SK-N-MC (cell line): ENCODE results near the gene UBXN11.

Experiments
- DNase-seq: peaks from one replicate; pipeline ENCODE4 v3.0.0-alpha.2; 2011; ENCODE audit warnings: low read depth, low spot score
- H3K27ac ChIP-seq: fragments of 200-600 bp; sonication (generic); 2 replicates; pipeline ENCODE4 v1.5.1; 2016; ENCODE audit warnings: mixed run types
- H3K36me3 ChIP-seq: fragments of 200-600 bp; sonication (generic); 2 replicates; pipeline ENCODE4 v1.6.1; 2017; ENCODE audit warnings: antibody characterized with exemption, low read length, mixed read lengths; ENCODE audit not compliant: insufficient read depth
- H3K4me3 ChIP-seq: fragments of 200-600 bp; sonication (generic); 2 replicates; pipeline ENCODE4 v1.5.1; 2016
- H3K9ac ChIP-seq: fragments of 200-600 bp; sonication (generic); 2 replicates; pipeline ENCODE4 v1.8.0; 2017; ENCODE audit warnings: mixed run types, mixed read lengths; ENCODE audit not compliant: insufficient read length
- H3K9me3 ChIP-seq: fragments of 200-600 bp; sonication (generic); 2 replicates; pipeline ENCODE4 v1.6.1; 2017; ENCODE audit warnings: low read depth, mild to moderate bottlenecking, antibody characterized with exemption, low read length, moderate library complexity, mixed read lengths
- EZH2 ChIP-seq: fragments of 200-600 bp; sonication (generic); IDR thresholded peaks from one replicate; pipeline ENCODE4 v1.6.1; 2017; ENCODE audit warnings: antibody characterized with exemption
- FOXP2 ChIP-seq: optimal IDR thresholded peaks from 2 replicates; pipeline ENCODE3; 2011; ENCODE audit warnings: mild to moderate bottlenecking, moderate library complexity; ENCODE audit not compliant: insufficient read depth; ENCODE audit errors: extremely low read length, control extremely low read depth
- POLR2AphosphoS5 ChIP-seq: IDR thresholded peaks from 2 replicates; pipeline ENCODE4 v1.6.1; 2012; ENCODE audit warnings: mild to moderate bottlenecking, low read depth, low read length, borderline replicate concordance

The UBXN11 gene

DNA sequence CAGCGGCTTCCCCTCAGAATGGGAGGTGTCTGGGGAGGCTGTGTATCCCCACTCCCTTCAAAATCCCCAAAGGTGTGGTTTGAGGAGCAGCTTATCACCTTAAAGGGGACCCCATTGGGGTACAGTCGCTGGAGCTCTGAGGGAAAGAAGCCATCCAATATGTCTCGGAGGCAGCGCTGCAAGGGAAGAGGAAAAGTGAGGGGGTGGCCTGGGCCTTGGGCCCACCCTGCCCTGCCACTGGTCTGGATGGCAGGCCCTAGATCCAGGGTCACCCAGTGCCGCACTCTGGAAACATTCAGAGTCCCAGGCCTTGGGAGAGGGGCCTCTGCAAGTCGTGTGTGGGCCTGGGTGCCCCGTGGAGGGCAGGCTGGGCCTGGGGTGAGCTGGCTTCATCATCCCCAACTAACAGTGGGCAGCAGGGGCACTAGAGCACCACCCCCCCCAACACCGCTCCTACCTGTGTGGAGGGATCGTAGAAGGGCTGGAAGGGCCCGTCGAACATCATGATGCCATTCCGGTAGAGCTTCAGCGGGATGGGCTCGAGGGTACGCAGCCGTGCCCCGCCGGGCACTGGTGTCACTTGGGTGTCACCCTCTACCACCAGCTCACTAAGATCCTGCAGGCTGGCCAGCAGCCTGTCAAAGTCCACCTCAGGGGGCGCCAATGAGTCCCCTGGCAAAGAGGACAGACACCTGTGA, 20.9 kb downstream of the UBXN11 start:
- no peak overlapping the region for H3K4me3 ChIP-seq
- TF ChIP-seq POLR2AphosphoS5 (no peak), EZH2 (no peak), FOXP2 (no peak)
- no peak for DNase-seq
- H3K27ac ChIP-seq, result no peak overlapping the region
- no peak overlapping the region for H3K9ac ChIP-seq
- no peaks in the 10 kb centered on the region for H3K36me3 ChIP-seq
- no peaks in the 10 kb centered on the region for H3K9me3 ChIP-seq

DNA sequence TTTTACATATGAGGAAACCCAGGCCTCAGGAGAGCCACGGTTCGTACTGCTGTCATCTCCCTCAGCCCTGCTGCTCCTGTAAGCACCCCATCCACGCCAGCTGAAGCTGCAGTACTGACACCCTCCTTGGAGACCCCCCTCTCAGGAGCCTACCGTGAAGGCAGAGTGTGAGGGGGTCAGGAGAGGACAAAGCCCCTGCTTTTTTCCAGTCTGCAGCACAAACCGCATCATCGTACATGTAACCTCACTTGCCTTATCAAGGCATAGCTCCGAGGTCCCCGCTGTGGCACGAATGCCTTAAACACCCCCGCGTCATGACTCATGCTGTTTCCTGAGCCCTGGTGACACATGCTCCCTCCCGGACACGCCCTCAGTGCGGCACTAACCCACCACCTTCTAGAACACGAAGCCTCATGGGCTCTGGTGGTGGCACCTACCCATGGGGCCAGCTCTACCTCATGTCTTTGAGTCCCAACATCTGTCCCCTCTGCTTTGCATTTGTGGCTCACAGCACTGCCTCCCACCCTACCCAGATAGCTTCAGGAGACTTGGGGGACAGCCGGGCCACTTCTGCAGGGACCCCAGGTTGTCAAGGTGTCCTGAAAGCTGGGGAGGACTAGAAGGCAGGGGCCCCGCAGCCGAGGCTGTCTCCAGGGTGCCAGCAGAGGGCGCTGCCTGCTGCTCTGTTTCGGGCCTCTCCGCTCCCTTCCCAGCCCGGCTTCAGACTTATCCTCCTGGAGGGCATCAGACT, 21.7 kb downstream of the UBXN11 start:
- DNase-seq, result no peak
- no peak overlapping the region for H3K4me3 ChIP-seq
- H3K9ac ChIP-seq, result no peak overlapping the region
- H3K36me3 ChIP-seq, result no peaks in the 10 kb centered on the region
- TF ChIP-seq POLR2AphosphoS5 (no peak), EZH2 (no peak), FOXP2 (no peak)
- H3K27ac ChIP-seq, result no peak overlapping the region
- H3K9me3 ChIP-seq, result no peaks in the 10 kb centered on the region

DNA sequence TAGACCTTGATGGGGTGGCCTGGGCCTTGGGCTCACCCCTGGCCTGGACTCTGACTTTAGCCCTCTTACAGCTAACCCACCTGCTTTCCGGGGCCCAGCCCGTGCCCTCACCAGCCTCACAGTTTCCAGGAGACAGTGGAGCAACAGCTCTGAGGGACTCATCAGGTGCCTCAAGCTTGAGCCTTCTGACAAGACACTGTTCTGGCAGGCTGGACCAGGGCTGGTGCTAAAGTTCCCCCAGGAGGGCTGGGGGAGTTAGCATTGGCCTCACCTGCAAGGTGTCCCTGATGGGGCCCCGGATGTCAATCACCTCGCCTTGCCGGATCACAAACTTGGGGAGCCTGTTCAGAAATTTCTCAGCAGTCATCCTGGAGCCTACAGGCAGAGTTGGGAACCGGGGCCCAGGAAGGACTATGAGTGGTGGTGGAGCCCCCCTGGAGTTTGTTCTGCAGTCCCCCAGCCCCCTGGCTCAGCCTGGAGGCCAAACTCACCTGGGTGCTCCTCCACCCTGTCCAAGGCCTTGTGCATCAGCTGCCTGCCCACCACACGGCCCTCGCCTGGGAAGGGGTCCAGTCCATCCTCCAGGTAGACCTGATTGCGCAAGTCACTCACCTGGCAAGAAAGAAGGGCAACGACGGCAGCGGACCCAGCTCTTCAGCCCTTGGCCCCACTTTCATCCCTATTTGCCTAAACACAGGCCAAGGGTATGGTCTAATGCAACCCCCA, 22.4 kb downstream of the UBXN11 start:
- no peak overlapping the region for H3K9ac ChIP-seq

DNA sequence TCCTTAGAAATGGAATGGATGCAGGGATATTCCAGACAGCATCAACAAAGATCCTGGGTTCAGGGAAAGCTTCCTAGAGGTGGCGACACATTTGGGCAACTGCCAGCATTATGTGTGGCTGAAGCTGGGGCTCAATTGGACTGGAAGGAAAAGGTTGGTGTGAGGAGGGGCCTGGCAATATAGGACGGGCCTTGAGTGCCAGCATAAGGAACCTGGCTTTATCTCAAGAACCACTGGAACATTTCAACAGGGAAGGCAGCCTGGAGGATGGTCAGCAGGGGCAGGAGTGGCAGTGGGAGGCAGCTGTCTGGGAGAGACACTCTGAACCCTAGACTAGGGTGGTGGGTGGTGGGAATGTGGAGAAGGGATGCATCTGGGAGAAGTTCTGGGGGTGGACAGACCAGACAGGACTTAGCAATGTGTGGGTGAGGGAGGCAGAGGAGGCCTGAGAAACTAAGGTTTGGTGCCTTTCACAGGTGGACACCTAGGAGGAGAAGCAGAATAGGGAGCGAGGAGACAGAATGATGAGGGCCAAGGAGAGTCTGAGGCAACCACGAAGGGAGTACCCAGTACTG, 23.1 kb downstream of the UBXN11 start:
- no peak for DNase-seq
- TF ChIP-seq FOXP2 (no peak), EZH2 (no peak), POLR2AphosphoS5 (no peak)
- Histone ChIP-seq H3K27ac (no peak overlapping the region), H3K36me3 (peaks cover 5% of the 10 kb centered on the region; the same call in 1 of the 2 replicates), H3K4me3 (no peak overlapping the region), H3K9me3 (no peaks in the 10 kb centered on the region), H3K9ac (no peak overlapping the region)

More for the DNA sequence above, 22.4 kb downstream of the UBXN11 start:
- Histone ChIP-seq H3K36me3 (no peaks in the 10 kb centered on the region), H3K9me3 (no peaks in the 10 kb centered on the region), H3K4me3 (no peak overlapping the region), H3K27ac (no peak overlapping the region)
- no peak for DNase-seq
- no peak for TF ChIP-seq FOXP2
- no peak; the same call in 1 of the 2 replicates for TF ChIP-seq POLR2AphosphoS5
- no peak for TF ChIP-seq EZH2

DNA sequence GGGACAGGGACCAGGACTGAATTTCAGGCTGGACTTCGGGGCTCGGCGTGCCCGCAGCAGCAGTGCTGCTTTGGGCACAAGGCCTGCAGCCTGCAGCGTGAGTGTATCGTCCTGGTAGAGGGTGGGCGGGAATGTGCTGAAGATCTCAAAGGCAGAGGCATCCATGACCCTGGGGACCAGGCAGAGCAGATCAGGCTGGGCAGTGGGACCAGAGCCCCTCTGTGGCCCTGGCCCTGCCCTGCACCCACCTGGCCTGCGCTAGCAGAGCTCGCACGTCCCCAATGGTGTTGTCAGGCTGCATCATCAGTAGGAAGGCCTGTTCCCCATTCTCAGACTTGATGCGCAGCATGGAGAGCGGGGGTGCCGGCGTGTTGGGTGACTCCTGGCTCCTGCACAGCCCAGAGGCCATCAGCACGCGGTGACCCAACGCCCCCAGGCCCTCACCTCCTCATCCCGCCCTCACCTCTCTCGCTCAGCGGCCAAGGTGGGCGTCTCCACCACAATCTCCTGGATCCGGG, 24.0 kb downstream of the UBXN11 start:
- H3K27ac ChIP-seq, result no peak overlapping the region
- H3K9me3 ChIP-seq, result no peaks in the 10 kb centered on the region
- TF ChIP-seq POLR2AphosphoS5 (no peak), FOXP2 (no peak), EZH2 (no peak)
- H3K9ac ChIP-seq, result no peak overlapping the region
- no peak for DNase-seq
- H3K4me3 ChIP-seq, result no peak overlapping the region
- H3K36me3 ChIP-seq, result peaks cover 13% of the 10 kb centered on the region; the same call in 1 of the 2 replicates

DNA sequence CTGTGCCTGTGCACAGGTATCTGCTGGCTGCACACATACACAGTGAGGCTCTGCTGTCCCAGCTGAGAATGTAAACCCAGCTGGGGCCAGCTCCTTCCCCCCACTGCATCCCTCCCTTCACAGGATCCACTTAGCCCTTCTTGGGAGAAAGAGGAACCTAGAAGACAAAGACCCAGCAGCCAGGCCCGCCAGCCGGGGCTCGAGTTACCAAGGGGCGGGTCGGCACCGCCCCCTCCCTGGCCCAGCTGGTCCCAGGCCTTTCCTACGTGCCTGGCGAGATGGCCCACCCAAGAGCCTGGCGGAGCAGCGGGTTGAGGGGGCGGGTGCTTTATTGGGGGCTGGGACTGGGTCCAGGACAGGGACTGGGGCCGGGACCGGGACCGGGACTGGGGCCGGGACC, 24.5 kb downstream of the UBXN11 start:
- Histone ChIP-seq H3K9me3 (no peaks in the 10 kb centered on the region), H3K36me3 (peaks cover 18% of the 10 kb centered on the region), H3K27ac (no peak overlapping the region), H3K9ac (no peak overlapping the region), H3K4me3 (no peak overlapping the region)
- TF ChIP-seq FOXP2 (no peak), POLR2AphosphoS5 (0 out of 2 replicates have a peak, but pooled peaks have one; percentile 7)
- no peak for DNase-seq

DNA sequence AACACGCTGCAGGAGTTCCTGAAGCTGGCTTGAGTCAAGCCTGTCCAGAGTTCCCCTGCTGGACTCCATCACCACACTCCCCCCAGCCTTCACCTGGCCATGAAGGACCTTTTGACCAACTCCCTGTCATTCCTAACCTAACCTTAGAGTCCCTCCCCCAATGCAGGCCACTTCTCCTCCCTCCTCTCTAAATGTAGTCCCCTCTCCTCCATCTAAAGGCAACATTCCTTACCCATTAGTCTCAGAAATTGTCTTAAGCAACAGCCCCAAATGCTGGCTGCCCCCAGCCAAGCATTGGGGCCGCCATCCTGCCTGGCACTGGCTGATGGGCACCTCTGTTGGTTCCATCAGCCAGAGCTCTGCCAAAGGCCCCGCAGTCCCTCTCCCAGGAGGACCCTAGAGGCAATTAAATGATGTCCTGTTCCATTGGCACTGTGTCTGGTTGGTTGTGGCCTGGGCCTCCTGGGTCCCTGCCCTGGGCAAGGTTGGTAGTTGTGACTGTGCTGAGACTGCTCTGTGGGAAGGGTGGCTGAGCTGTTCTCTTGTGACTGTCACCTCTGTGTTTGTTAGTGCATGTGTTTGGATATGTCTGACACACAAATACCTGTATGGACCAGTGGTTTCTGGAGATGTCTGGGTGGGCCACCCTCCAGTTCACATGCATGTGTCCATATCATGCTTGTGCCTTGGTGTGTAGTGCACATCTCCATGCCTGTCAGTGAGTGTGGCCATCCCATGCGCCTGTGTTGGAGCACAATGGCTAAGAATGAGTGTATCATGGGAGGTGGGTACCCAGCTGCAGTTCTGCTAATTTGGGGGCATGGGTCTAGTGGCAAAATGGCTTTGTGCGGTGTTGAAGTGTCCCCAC, 25.1 kb downstream of the UBXN11 start:
- no peak for DNase-seq
- 0 out of 2 replicates have a peak, but pooled peaks have one; percentile 37 for TF ChIP-seq POLR2AphosphoS5
- no peak for TF ChIP-seq EZH2
- peaks cover 24% of the 10 kb centered on the region for H3K36me3 ChIP-seq
- no peak overlapping the region for H3K27ac ChIP-seq
- H3K4me3 ChIP-seq, result no peak overlapping the region
- no peaks in the 10 kb centered on the region for H3K9me3 ChIP-seq
- no peak overlapping the region for H3K9ac ChIP-seq
